Fibroblast of lung (primary cell): Measurements from ENCODE around the gene CWH43.

Source experiments
- CTCF ChIP-seq, 2 donors: IDR thresholded peaks in 1 of 2; conservative IDR thresholded peaks in 1 of 2; 1 replicate in 1 of 2; 2 replicates in 1 of 2; pipeline ENCODE4 v1.5.1; 2011 to 2012; ENCODE audit warnings: low read length in 2 of 2, control low read depth in 1 of 2, inconsistent platforms in 1 of 2, low read depth in 1 of 2, mild to moderate bottlenecking in 1 of 2
- EZH2 ChIP-seq: IDR thresholded peaks from 2 replicates; pipeline ENCODE4 v1.5.1; 2012; ENCODE audit warnings: low read length, control low read depth, mild to moderate bottlenecking; ENCODE audit errors: missing control alignments

DNA sequence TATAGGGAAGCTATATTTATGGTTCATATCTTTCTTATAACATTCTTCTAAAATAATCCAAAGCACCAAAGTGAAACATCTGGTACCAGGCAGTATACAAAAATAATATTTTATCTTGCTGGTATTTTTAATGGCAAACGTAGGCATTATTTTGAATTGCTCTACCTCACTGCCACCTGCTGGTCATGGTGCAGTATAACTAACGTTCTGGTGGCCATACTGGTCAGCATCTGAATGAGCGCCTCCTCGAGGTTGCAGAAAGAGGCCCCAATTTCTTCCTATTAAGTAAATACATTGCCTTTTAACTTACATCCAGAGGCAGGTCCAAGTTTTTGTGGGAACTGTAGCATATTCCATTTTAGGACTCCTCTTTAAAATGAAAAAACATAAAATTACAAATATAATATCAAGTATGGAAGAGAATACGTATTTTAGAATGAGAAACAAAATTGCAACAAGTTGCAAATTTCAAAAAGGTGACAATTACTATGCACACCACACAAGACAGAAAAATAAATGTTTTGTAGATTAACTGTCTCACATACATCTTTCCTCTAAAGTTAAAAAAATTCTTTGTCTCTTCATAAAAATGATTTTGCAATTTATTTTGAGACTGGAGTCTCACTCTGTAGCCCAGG, 22.9 kb upstream of the CWH43 start:
- TF ChIP-seq CTCF (conservative IDR thresholded peaks at IDR 0.05 in 1 of 2, IDR thresholded peaks at IDR 0.05 in 1 of 2; ENCODE audit: low read depth in 1 of 2, low read length in 2 of 2), result peak; percentile 99
- TF ChIP-seq EZH2, result no peak
